K562 (cell line): Measurements from ENCODE around the gene NUP50. TPM values are rescaled to one million over a fixed set of nuclear protein-coding genes. Genes with fewer than 3 reads are reported as not detected.

Experiments used
- CXXC5 ChIP-seq: fragments of 250-450 bp; sonication (Bioruptor Pico); IDR thresholded peaks from 2 replicates; pipeline ENCODE4 v1.8.0; 2022; ENCODE audit warnings: inconsistent platforms, mild to moderate bottlenecking, moderate library complexity
- ELF2 ChIP-seq: fragments of 250-450 bp; sonication (Bioruptor Pico); IDR thresholded peaks from 2 replicates; pipeline ENCODE4 v1.5.0; 2021; ENCODE audit warnings: mild to moderate bottlenecking
- HCFC1 ChIP-seq: IDR thresholded peaks from 2 replicates; pipeline ENCODE4 v1.6.1; 2012; ENCODE audit warnings: low read depth, low read length, improper control_type of control experiment
- HDAC1 ChIP-seq, 2 experiments: fragments of 450-650 bp; IDR thresholded peaks; 2 replicates each; pipeline ENCODE4 v1.6.1; 2016 to 2017; ENCODE audit warnings: inconsistent platforms in 1 of 2, mild to moderate bottlenecking in 1 of 2, moderate library complexity in 1 of 2
- HDAC8 ChIP-seq: fragments of 450-650 bp; IDR thresholded peaks from 2 replicates; pipeline ENCODE4 v1.6.1; 2016; ENCODE audit warnings: mild to moderate bottlenecking, missing genetic modification characterization, moderate library complexity, missing compliant biosample characterization
- POU5F1 ChIP-seq: fragments of 150-350 bp; IDR thresholded peaks from 2 replicates; pipeline ENCODE4 v1.6.1; 2014; ENCODE audit warnings: borderline replicate concordance, low read length, low read depth, mild to moderate bottlenecking; ENCODE audit not compliant: partially characterized antibody
- ZNF263 ChIP-seq: sonication (generic); formaldehyde crosslinking; IDR thresholded peaks from 2 replicates; pipeline ENCODE4 v1.8.0; 2022; ENCODE audit warnings: mild to moderate bottlenecking, missing genetic modification reagents, borderline replicate concordance
- ZNF444 ChIP-seq: fragments of 250-450 bp; sonication (Bioruptor Pico); IDR thresholded peaks from 2 replicates; pipeline ENCODE4 v1.4.0; 2020; ENCODE audit warnings: mild to moderate bottlenecking, moderate library complexity
- polyA plus RNA-seq, 8 experiments: library from polyadenylated mRNA; depleted of rRNA in 4 of 8; stranded (reverse) in 5 of 8; unstranded in 3 of 8; fragments of >200 nt; fragmentation: Nextera tagmentation in 2 of 8; fragmentation: Illumina TruSeq in 1 of 8; extraction: Ambion mirVana in 2 of 8; extraction: Trizol in 1 of 8; gene quantifications; 2 replicates each; pipeline versions ENCODE4 v1.2.1 to v1.2.3, GENCODE V29; 2011 to 2014; ENCODE audit warnings: inconsistent platforms in 1 of 8, missing spikeins in 1 of 8
- total RNA-seq, 7 experiments: library from RNA; depleted of rRNA in 6 of 7; stranded (reverse); fragments of >200 nt in 6 of 7; fragmentation: Illumina TruSeq in 2 of 7; extraction: Trizol in 2 of 7; gene quantifications; 2 replicates each; pipeline versions ENCODE4 v1.2.1 to v1.2.3, GENCODE V29; 2011 to 2021; ENCODE audit warnings: low replicate concordance in 1 of 7
- TF ChIP-seq, protein P1 (sequence below): fragments of 450-650 bp; formaldehyde crosslinking; IDR thresholded peaks from 2 replicates; pipeline ENCODE4 v1.4.0; 2020; ENCODE audit warnings: mild to moderate bottlenecking, moderate library complexity
- TF ChIP-seq, protein P2 (sequence below), 2 experiments: IDR thresholded peaks; 2 replicates each; pipeline ENCODE4 v1.6.1; 2011; ENCODE audit warnings: borderline replicate concordance in 1 of 2, control low read depth in 1 of 2, low read depth in 1 of 2, low read length in 1 of 2, mild to moderate bottlenecking in 1 of 2, mixed read lengths in 1 of 2, moderate library complexity in 1 of 2; ENCODE audit not compliant: insufficient read depth in 1 of 2, insufficient read length in 1 of 2, poor library complexity in 1 of 2, severe bottlenecking in 1 of 2; ENCODE audit errors: extremely low read depth in 1 of 2
- TF ChIP-seq, protein P3 (sequence below): fragments of 250-450 bp; sonication (Bioruptor Pico); IDR thresholded peaks from 2 replicates; pipeline ENCODE4 v1.5.0; 2020; ENCODE audit warnings: mild to moderate bottlenecking
- TF ChIP-seq, protein P4 (sequence below): fragments of 450-650 bp; IDR thresholded peaks from 2 replicates; pipeline ENCODE4 v1.7.1; 2018; ENCODE audit warnings: mild to moderate bottlenecking, low read depth; ENCODE audit not compliant: partially characterized antibody
- TF ChIP-seq, protein P5 (sequence below): fragments of 250-450 bp; sonication (Bioruptor Pico); IDR thresholded peaks from 2 replicates; pipeline ENCODE4 v1.4.0; 2020; ENCODE audit warnings: mild to moderate bottlenecking, moderate library complexity, borderline replicate concordance
- TF ChIP-seq, protein P6 (sequence below): fragments of 450-650 bp; IDR thresholded peaks from one replicate; pipeline ENCODE4 v1.6.1; 2018; ENCODE audit warnings: mild to moderate bottlenecking, moderate library complexity; ENCODE audit not compliant: partially characterized antibody

Gene NUP50
- total and polyA plus RNA-seq, 9 of the 15 experiments (the other 6 are each of a cell fraction or from before 2014, with no cell fraction given), result 23.8 to 83.7 (median 55.3) TPM

DNA sequence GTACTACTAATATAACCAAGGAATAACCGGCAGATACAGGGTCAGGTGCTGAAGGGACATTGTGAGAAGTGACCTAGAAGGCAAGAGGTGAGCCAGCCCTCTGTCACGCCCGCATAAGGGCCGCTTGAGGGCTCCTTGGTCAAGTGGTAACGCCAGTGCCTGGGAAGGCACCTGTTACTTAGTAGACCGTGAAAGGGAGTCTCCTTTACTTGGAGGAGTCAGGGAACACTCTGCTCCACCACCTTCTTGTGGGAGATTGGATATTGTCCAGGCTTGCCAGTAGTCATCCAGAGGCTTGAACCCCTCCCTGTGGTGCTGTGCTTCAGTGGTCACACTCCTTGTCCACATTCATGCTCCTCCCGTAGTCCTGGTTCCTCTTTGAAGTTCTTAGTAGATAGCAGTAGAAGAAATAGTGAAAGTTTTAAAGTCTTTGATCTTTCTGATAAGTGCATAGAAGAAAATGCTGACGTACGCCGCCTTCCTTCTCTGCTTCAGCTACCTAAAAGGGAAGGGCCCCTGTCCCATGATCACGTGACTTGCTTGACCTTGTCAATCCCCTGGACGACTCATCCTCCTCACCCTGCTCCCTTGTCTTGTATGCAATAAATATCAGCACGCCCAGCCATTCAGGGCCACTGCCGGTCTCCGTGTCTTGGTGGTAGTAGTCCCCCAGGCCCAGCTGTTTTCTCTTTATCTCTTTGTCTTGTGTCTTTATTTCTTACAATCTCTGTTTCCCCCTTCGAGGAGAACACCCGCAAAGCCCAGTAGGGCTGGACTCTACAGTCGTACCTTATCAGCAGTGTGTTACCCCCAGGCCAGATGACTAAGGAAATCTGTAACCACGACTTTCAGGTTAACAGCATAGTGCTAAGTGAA lies 6.1 kb downstream of the NUP50 start (continued):
- TF ChIP-seq, protein P1, sequence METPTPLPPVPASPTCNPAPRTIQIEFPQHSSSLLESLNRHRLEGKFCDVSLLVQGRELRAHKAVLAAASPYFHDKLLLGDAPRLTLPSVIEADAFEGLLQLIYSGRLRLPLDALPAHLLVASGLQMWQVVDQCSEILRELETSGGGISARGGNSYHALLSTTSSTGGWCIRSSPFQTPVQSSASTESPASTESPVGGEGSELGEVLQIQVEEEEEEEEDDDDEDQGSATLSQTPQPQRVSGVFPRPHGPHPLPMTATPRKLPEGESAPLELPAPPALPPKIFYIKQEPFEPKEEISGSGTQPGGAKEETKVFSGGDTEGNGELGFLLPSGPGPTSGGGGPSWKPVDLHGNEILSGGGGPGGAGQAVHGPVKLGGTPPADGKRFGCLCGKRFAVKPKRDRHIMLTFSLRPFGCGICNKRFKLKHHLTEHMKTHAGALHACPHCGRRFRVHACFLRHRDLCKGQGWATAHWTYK (CRISPR knock-in tag), result no peak
- TF ChIP-seq ELF2 (no peak), CXXC5 (CRISPR knock-in tag) (peak; percentile 54), POU5F1 (no peak), ZNF263 (CRISPR knock-in tag) (0 out of 2 replicates have a peak, but pooled peaks have one; percentile 19), HCFC1 (no peak), HDAC1 (IDR thresholded peaks at IDR 0.05) (peak in 1 of 2 experiments; percentile 52; a peak in 1 of 4 replicates), ZNF444 (no peak), HDAC8 (no peak)
- TF ChIP-seq, protein P2, sequence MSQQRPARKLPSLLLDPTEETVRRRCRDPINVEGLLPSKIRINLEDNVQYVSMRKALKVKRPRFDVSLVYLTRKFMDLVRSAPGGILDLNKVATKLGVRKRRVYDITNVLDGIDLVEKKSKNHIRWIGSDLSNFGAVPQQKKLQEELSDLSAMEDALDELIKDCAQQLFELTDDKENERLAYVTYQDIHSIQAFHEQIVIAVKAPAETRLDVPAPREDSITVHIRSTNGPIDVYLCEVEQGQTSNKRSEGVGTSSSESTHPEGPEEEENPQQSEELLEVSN (IDR thresholded peaks at IDR 0.05; ENCODE audit: borderline replicate concordance in 1 of 2, extremely low read depth in 1 of 2, insufficient read depth in 1 of 2, insufficient read length in 1 of 2, low read depth in 1 of 2, low read length in 1 of 2, poor library complexity in 1 of 2, severe bottlenecking in 1 of 2), result no peak
- TF ChIP-seq, protein P3, sequence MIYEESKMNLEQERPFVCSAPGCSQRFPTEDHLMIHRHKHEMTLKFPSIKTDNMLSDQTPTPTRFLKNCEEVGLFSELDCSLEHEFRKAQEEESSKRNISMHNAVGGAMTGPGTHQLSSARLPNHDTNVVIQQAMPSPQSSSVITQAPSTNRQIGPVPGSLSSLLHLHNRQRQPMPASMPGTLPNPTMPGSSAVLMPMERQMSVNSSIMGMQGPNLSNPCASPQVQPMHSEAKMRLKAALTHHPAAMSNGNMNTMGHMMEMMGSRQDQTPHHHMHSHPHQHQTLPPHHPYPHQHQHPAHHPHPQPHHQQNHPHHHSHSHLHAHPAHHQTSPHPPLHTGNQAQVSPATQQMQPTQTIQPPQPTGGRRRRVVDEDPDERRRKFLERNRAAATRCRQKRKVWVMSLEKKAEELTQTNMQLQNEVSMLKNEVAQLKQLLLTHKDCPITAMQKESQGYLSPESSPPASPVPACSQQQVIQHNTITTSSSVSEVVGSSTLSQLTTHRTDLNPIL (CRISPR knock-in tag), result no peak
- TF ChIP-seq, protein P4, sequence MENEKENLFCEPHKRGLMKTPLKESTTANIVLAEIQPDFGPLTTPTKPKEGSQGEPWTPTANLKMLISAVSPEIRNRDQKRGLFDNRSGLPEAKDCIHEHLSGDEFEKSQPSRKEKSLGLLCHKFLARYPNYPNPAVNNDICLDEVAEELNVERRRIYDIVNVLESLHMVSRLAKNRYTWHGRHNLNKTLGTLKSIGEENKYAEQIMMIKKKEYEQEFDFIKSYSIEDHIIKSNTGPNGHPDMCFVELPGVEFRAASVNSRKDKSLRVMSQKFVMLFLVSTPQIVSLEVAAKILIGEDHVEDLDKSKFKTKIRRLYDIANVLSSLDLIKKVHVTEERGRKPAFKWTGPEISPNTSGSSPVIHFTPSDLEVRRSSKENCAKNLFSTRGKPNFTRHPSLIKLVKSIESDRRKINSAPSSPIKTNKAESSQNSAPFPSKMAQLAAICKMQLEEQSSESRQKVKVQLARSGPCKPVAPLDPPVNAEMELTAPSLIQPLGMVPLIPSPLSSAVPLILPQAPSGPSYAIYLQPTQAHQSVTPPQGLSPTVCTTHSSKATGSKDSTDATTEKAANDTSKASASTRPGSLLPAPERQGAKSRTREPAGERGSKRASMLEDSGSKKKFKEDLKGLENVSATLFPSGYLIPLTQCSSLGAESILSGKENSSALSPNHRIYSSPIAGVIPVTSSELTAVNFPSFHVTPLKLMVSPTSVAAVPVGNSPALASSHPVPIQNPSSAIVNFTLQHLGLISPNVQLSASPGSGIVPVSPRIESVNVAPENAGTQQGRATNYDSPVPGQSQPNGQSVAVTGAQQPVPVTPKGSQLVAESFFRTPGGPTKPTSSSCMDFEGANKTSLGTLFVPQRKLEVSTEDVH, result no peak
- TF ChIP-seq, protein P5, sequence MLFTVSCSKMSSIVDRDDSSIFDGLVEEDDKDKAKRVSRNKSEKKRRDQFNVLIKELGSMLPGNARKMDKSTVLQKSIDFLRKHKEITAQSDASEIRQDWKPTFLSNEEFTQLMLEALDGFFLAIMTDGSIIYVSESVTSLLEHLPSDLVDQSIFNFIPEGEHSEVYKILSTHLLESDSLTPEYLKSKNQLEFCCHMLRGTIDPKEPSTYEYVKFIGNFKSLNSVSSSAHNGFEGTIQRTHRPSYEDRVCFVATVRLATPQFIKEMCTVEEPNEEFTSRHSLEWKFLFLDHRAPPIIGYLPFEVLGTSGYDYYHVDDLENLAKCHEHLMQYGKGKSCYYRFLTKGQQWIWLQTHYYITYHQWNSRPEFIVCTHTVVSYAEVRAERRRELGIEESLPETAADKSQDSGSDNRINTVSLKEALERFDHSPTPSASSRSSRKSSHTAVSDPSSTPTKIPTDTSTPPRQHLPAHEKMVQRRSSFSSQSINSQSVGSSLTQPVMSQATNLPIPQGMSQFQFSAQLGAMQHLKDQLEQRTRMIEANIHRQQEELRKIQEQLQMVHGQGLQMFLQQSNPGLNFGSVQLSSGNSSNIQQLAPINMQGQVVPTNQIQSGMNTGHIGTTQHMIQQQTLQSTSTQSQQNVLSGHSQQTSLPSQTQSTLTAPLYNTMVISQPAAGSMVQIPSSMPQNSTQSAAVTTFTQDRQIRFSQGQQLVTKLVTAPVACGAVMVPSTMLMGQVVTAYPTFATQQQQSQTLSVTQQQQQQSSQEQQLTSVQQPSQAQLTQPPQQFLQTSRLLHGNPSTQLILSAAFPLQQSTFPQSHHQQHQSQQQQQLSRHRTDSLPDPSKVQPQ, result no peak
- TF ChIP-seq, protein P6, sequence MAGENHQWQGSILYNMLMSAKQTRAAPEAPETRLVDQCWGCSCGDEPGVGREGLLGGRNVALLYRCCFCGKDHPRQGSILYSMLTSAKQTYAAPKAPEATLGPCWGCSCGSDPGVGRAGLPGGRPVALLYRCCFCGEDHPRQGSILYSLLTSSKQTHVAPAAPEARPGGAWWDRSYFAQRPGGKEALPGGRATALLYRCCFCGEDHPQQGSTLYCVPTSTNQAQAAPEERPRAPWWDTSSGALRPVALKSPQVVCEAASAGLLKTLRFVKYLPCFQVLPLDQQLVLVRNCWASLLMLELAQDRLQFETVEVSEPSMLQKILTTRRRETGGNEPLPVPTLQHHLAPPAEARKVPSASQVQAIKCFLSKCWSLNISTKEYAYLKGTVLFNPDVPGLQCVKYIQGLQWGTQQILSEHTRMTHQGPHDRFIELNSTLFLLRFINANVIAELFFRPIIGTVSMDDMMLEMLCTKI, result no peak
